Activated CD4-positive, alpha-beta T cell treated with anti-CD3 and anti-CD28 coated beads for 36 hours (primary cell): ENCODE data around the gene OLFML3. TPM values are rescaled to one million over a fixed set of nuclear protein-coding genes. Genes with fewer than 3 reads are reported as not detected.

Experiments
- ATAC-seq: fragments of 200-7000 bp; cut with Tn5 transposase; one replicate; pipeline ENCODE4 v1.10.0; 2021; ENCODE audit warnings: mild to moderate bottlenecking, moderate library complexity
- CTCF ChIA-PET: fragments of 350-600 bp; sonication (Branson Sonifier 250); formaldehyde crosslinking; loops from one replicate; lab custom pipeline; 2021; ENCODE audit warnings: antibody characterized with exemption; lab: Charles Lee
- POLR2A ChIA-PET: fragments of 350-600 bp; sonication (Branson Sonifier 250); formaldehyde crosslinking; loops from one replicate; lab custom pipeline; 2021; ENCODE audit warnings: antibody characterized with exemption, inconsistent platforms; lab: Charles Lee
- DNase-seq: peaks from one replicate; pipeline ENCODE4 v3.0.0-alpha.2; 2020
- H3K27ac Mint-ChIP-seq: one replicate; pipeline ENCODE4 v1.8.0; 2021; ENCODE audit warnings: mixed read lengths
- H3K27me3 Mint-ChIP-seq: one replicate; pipeline ENCODE4 v1.8.0; 2021; ENCODE audit warnings: mixed read lengths
- H3K36me3 Mint-ChIP-seq: one replicate; pipeline ENCODE4 v1.8.0; 2021; ENCODE audit warnings: low read depth, mixed read lengths
- H3K4me1 Mint-ChIP-seq: one replicate; pipeline ENCODE4 v1.8.0; 2021; ENCODE audit warnings: mixed read lengths
- H3K4me3 Mint-ChIP-seq: one replicate; pipeline ENCODE4 v1.8.0; 2021; ENCODE audit warnings: mild to moderate bottlenecking, moderate library complexity, mixed read lengths
- H3K9me3 Mint-ChIP-seq: one replicate; pipeline ENCODE4 v1.8.0; 2021; ENCODE audit warnings: low read depth, mixed read lengths
- intact Hi-C, 2 experiments: fragments of 100-400 bp; cut with DNase I in 1 of 2; cut with micrococcal nuclease in 1 of 2; formaldehyde crosslinking; loops; one replicate each; pipeline versions ENCODE4 v1.14.2 to v1.15.1; 2022 to 2024; cut with DNase I, micrococcal nuclease
- total RNA-seq, 2 experiments: library from RNA; stranded (reverse); gene quantifications; one replicate each; pipeline ENCODE4 v1.2.3, GENCODE V29; 2021

The OLFML3 gene
- total RNA-seq, 2 experiments from 2014 or later = 0.11 TPM; not detected in 1

- Mint-ChIP-seq H3K4me1 (peaks cover 82% of the 10 kb centered on the region), H3K36me3 (peaks cover 45% of the 10 kb centered on the region)
- no peak for ATAC-seq
Observed at GRCh38 chr1:113938192-113938591, 41.1 kb upstream of the OLFML3 start.

GRCh38 chr1:113940365-113941244 is 38.7 kb upstream of the OLFML3 start:
- Mint-ChIP-seq H3K4me1 (peaks cover 73% of the 10 kb centered on the region), H3K27ac (peak overlapping the region; percentile 90), H3K36me3 (peaks cover 50% of the 10 kb centered on the region), H3K4me3 (peak overlapping the region; percentile 59), H3K9me3 (no peaks in the 10 kb centered on the region), H3K27me3 (no peaks in the 10 kb centered on the region)
- intact Hi-C loops = loop anchor here (1.0 to 10.0 kb wide), 3 partner anchors 9 to 806 kb away; partner anchors contain the start of gene MAGI3 (in 1 of the 2)
- DNase-seq = peak; percentile 72
- POLR2A ChIA-PET = interaction anchor here (0.9 to 2.6 kb wide), 4 partner anchors 10 to 70 kb away, joined by 3 to 28 read pairs (median 4); no protein-coding TSS in a partner anchor
- CTCF ChIA-PET = interaction anchor here (0.9 to 13.6 kb wide), 5 partner anchors 9 to 106 kb away, joined by 3 to 155 read pairs (median 4); partner anchors contain the start of gene HIPK1
- ATAC-seq = peak; percentile 61

More at GRCh38 chr1:113938192-113938591, 41.1 kb upstream of the OLFML3 start:
- no peak for DNase-seq
- ChIA-PET POLR2A (no interaction called here), CTCF (interaction anchor here (0.6 to 13.6 kb wide), 5 partner anchors 12 to 1938 kb away, joined by 3 to 155 read pairs (median 3); no protein-coding TSS in a partner anchor)
- intact Hi-C loops = no loop called here
- H3K9me3 Mint-ChIP-seq = no peaks in the 10 kb centered on the region
- no peak overlapping the region for H3K4me3 Mint-ChIP-seq
- no peaks in the 10 kb centered on the region for H3K27me3 Mint-ChIP-seq
- H3K27ac Mint-ChIP-seq = peak overlapping the region; percentile 70

GRCh38 chr1:113941245-113941559 is 38.1 kb upstream of the OLFML3 start:
- ChIA-PET CTCF (interaction anchor here (0.9 to 13.6 kb wide), 4 partner anchors 9 to 106 kb away, joined by 3 to 155 read pairs (median 19); partner anchors contain the start of gene HIPK1), POLR2A (interaction anchor here (0.9 to 2.6 kb wide), 2 partner anchors 10 to 14 kb away, joined by 3 to 28 read pairs; no protein-coding TSS in a partner anchor)
- Mint-ChIP-seq H3K36me3 (peaks cover 51% of the 10 kb centered on the region), H3K4me3 (no peak overlapping the region), H3K4me1 (peaks cover 72% of the 10 kb centered on the region), H3K27me3 (no peaks in the 10 kb centered on the region), H3K9me3 (no peaks in the 10 kb centered on the region), H3K27ac (peak overlapping the region; percentile 90)
- intact Hi-C loops = loop anchor here (10.0 kb wide), 2 partner anchors 546 to 806 kb away; partner anchors contain the start of gene MAGI3 (in 1 of the 2)
- DNase-seq (no peak), ATAC-seq (no peak)

GRCh38 chr1:113942527-113942926 is 36.7 kb upstream of the OLFML3 start:
- ChIA-PET POLR2A (no interaction called here), CTCF (interaction anchor here (1.0 to 1.8 kb wide), 2 partner anchors 12 kb away, joined by 3 to 5 read pairs; no protein-coding TSS in a partner anchor)
- no peak for ATAC-seq
- Mint-ChIP-seq H3K27me3 (no peaks in the 10 kb centered on the region), H3K9me3 (no peaks in the 10 kb centered on the region), H3K4me1 (peaks cover 72% of the 10 kb centered on the region), H3K4me3 (no peak overlapping the region), H3K36me3 (peaks cover 46% of the 10 kb centered on the region), H3K27ac (no peak overlapping the region)
- no peak for DNase-seq
- intact Hi-C loops = loop anchor here (10.0 kb wide), 2 partner anchors 548 to 808 kb away; partner anchors contain the start of gene MAGI3 (in 1 of the 2)

DNA sequence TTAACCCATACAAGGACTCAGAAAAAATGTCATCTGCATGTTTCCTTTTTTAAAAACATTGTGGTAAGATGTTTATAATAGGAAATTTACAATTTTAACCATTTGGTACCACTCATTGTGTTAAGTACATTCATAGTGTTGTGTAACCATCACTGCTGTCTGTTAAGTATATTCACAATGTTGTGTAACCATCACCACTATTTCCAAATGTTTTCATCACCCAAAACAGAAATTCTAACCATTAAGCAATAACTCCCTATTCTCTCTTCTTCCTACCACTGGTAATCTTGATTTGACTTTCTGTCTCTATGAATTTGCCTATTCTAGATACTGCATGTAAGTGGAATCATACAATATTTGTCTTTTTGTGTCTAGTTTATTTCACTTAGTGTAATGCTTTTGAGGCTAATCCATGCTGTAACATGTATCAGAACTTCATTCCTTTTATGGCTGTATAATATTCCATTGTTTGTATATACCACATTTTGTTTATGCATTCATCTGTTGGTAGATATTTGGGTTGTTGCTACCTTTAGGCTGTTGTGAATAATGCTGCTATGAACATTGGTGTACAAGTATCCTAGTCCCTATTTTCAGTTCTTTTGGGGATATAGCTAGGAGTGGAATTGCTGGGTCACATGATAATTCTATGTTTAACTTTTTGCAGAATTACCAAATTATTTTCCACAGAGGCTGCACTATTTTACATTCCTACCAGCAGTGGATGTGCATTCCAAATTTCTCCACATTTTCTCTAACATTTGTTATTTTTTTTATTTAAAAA is 36.1 kb upstream of the OLFML3 start:
- no peak overlapping the region for H3K27ac Mint-ChIP-seq
- H3K4me3 Mint-ChIP-seq = no peak overlapping the region
- POLR2A ChIA-PET = no interaction called here
- CTCF ChIA-PET = interaction anchor here (1.0 to 1.8 kb wide), 2 partner anchors 11 to 13 kb away, joined by 3 to 5 read pairs; no protein-coding TSS in a partner anchor
- peaks cover 42% of the 10 kb centered on the region for H3K36me3 Mint-ChIP-seq
- H3K9me3 Mint-ChIP-seq = no peaks in the 10 kb centered on the region
- H3K4me1 Mint-ChIP-seq = peaks cover 71% of the 10 kb centered on the region
- intact Hi-C loops = loop anchor here (10.0 kb wide), 2 partner anchors 548 to 808 kb away; partner anchors contain the start of gene MAGI3 (in 1 of the 2)
- DNase-seq (no peak), ATAC-seq (no peak)
- no peaks in the 10 kb centered on the region for H3K27me3 Mint-ChIP-seq

GRCh38 chr1:113945329-113945728 is 33.9 kb upstream of the OLFML3 start:
- ATAC-seq (no peak), DNase-seq (no peak)
- no peak overlapping the region for H3K4me3 Mint-ChIP-seq
- H3K27ac Mint-ChIP-seq = peak overlapping the region; percentile 29
- ChIA-PET CTCF (interaction anchor here (0.6 to 10.4 kb wide), 6 partner anchors 11 to 110 kb away, joined by 3 to 155 read pairs (median 6); partner anchors contain the start of genes AP4B1 and HIPK1), POLR2A (no interaction called here)
- H3K9me3 Mint-ChIP-seq = no peaks in the 10 kb centered on the region
- intact Hi-C loops = loop anchor here (5.0 to 10.0 kb wide), 4 partner anchors 43 to 811 kb away; partner anchors contain the start of genes AP4B1 (in 1 of the 2) and MAGI3 (in 1 of the 2)
- peaks cover 73% of the 10 kb centered on the region for H3K4me1 Mint-ChIP-seq
- H3K27me3 Mint-ChIP-seq = no peaks in the 10 kb centered on the region
- peaks cover 39% of the 10 kb centered on the region for H3K36me3 Mint-ChIP-seq

DNA sequence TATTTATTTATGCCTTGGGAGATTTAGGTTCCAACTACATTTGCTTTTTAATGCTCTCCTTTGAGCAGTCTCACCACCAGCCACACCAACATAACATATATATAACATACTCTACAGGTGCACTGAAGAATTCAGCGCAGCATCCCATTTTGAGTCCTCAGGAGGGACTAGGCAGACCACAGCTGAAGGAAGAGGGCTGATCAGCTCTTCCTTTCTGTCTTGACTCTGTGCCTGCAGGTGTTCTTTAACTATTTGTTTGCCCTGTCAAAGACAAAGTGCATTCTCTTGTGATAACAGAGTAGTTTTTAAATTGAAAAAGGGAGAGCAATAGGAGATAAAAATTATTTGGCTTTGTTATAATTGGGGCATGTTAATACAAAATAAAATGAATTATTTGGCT is 33.2 kb upstream of the OLFML3 start:
- Mint-ChIP-seq H3K27me3 (no peaks in the 10 kb centered on the region), H3K27ac (peak overlapping the region; percentile 79), H3K36me3 (peaks cover 31% of the 10 kb centered on the region), H3K4me3 (peak overlapping the region; percentile 7), H3K9me3 (no peaks in the 10 kb centered on the region), H3K4me1 (peaks cover 71% of the 10 kb centered on the region)
- ChIA-PET POLR2A (interaction anchor here (0.8 to 1.3 kb wide), 3 partner anchors 9 to 86 kb away, joined by 3 to 13 read pairs (median 4); no protein-coding TSS in a partner anchor), CTCF (interaction anchor here (0.7 to 10.4 kb wide), 9 partner anchors 10 to 110 kb away, joined by 3 to 155 read pairs (median 4); partner anchors contain the start of genes AP4B1, BCL2L15 and HIPK1)
- DNase-seq (no peak), ATAC-seq (peak; percentile 27)
- intact Hi-C loops = loop anchor here (2.0 to 10.0 kb wide), 6 partner anchors 13 to 811 kb away; partner anchors contain the start of genes AP4B1 (in 1 of the 2) and MAGI3 (in 1 of the 2)

GRCh38 chr1:113946678-113947387 is 32.4 kb upstream of the OLFML3 start:
- Mint-ChIP-seq H3K4me1 (peaks cover 74% of the 10 kb centered on the region), H3K9me3 (no peaks in the 10 kb centered on the region), H3K4me3 (peak overlapping the region; percentile 52), H3K27ac (peak overlapping the region; percentile 79), H3K27me3 (no peaks in the 10 kb centered on the region), H3K36me3 (peaks cover 31% of the 10 kb centered on the region)
- no peak for DNase-seq
- ATAC-seq = peak; percentile 72
- intact Hi-C loops = loop anchor here (2.0 to 10.0 kb wide), 6 partner anchors 14 to 812 kb away; partner anchors contain the start of genes AP4B1 (in 1 of the 2) and MAGI3 (in 1 of the 2)
- POLR2A ChIA-PET = interaction anchor here (0.6 to 1.3 kb wide), 5 partner anchors 8 to 141 kb away, joined by 3 to 13 read pairs (median 3); no protein-coding TSS in a partner anchor
- CTCF ChIA-PET = interaction anchor here (0.7 to 10.4 kb wide), 11 partner anchors 9 to 111 kb away, joined by 3 to 155 read pairs (median 4); partner anchors contain the start of genes AP4B1, BCL2L15 and HIPK1

- Mint-ChIP-seq H3K27ac (peak overlapping the region; percentile 79), H3K4me3 (peak overlapping the region; percentile 52), H3K4me1 (peaks cover 74% of the 10 kb centered on the region), H3K36me3 (peaks cover 27% of the 10 kb centered on the region), H3K9me3 (no peaks in the 10 kb centered on the region), H3K27me3 (no peaks in the 10 kb centered on the region)
- ATAC-seq (peak; percentile 37), DNase-seq (no peak)
- CTCF ChIA-PET = interaction anchor here (1.1 to 10.4 kb wide), 6 partner anchors 9 to 112 kb away, joined by 3 to 155 read pairs (median 7); partner anchors contain the start of gene HIPK1
- POLR2A ChIA-PET = interaction anchor here (0.6 to 1.3 kb wide), 2 partner anchors 17 to 78 kb away, joined by 3 to 13 read pairs; no protein-coding TSS in a partner anchor
- intact Hi-C loops = loop anchor here (2.0 to 10.0 kb wide), 6 partner anchors 15 to 813 kb away; partner anchors contain the start of genes AP4B1 (in 1 of the 2) and MAGI3 (in 1 of the 2)
Observed at GRCh38 chr1:113947388-113948107, 31.7 kb upstream of the OLFML3 start.
